ENCODE measurements around the gene ERAL1. TPM values are rescaled to one million over a fixed set of nuclear protein-coding genes. Genes with fewer than 3 reads are reported as not detected.

Gene ERAL1
- total RNA-seq, 2 experiments from 2014 or later, result 72.3 to 76.4 TPM

DNA sequence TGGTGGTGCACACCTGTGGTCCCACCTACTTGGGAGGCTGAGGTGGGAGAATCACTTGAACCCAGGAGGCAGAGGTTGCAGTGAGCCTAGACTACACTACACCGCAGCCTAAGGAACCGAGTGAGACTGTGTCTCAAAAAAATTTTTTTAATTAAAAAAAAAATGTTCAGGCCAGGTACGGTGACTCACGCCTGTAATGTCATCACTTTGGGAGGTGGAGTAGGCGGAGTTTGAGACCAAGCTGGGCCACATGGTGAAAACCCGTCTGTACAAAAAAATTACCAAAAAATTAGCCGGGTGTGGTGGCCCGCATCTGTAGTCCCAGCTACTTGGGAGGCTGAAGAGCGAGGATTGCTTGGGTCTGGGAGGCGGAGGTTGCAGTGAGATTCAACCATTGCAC, 8.6 kb upstream of the ERAL1 start:
- POLR2A ChIA-PET, result no interaction called here
- CTCF ChIA-PET, result interaction anchor here (1.0 kb wide), 1 partner anchor 36 kb away, joined by 3 read pairs; no protein-coding TSS in a partner anchor

DNA sequence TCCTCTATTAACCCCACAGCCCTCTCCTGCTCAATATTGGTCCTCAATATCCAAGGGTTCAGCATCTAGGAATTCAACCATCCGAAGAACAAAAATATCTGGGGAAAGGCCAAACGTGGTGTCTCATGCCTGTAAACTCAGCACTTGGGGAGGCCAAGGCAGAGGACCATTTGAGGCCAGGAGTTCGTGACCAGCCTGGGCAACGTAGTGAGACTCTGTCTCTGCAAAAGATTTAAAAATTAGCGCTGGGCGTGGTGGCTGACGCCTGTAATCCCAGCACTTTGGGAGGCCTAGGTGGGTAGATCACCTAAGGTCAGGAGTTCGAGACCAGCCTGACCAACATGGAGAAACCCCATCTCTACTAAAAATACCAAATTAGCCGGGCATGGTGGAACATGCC, 8.1 kb upstream of the ERAL1 start:
- ChIA-PET POLR2A (interaction anchor here (0.7 kb wide), 1 partner anchor 83 kb away, joined by 3 read pairs; no protein-coding TSS in a partner anchor), CTCF (interaction anchor here (1.0 kb wide), 1 partner anchor 36 kb away, joined by 3 read pairs; no protein-coding TSS in a partner anchor)

DNA sequence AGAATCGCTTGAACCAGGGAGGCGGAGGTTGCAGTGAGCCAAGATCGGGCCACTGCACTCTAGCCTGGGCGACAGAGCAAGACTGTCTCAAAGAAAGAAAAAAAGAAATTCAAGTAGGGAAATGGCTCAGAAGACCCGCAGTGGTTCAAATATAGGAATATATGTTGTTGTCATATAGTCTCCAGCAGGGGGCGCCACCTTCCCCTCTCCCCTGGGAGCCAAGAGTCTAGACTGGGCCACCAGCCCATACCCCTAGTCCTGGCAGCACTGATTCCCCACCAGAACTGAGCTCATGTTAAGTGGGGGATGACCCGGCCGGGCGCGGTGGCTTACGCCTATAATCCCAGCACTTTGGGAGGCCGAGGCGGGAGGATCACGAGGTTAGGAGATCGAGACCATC, 6.1 kb upstream of the ERAL1 start:
- ChIA-PET POLR2A (interaction anchor here (1.0 kb wide), 1 partner anchor 49 kb away, joined by 3 read pairs; the partner anchor contains the start of gene FLOT2), CTCF (interaction anchor here (0.6 to 2.2 kb wide), 28 partner anchors 9 to 202 kb away, joined by 3 to 11 read pairs (median 4); partner anchors contain the start of gene DHRS13)

DNA sequence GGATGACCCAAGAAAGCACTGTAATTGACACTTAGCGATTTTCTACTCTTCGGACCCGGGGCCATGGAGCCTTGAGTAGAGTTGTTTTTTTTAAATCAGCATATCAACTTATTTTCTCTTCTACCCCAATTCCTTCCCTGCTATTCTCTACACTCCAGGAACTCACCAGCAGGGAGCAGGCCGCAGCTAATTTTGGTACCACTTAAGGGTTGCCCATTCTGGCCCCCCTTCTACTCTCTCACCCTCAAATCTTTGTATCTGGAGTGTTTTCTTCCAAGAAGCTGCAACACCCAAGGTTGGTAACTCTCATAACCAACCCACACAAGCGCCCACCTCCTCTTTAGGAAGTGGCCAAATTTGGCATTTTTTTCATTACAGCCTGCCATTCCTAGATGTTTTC, 5.5 kb upstream of the ERAL1 start:
- CTCF ChIA-PET, result interaction anchor here (0.6 to 2.2 kb wide), 28 partner anchors 9 to 122 kb away, joined by 3 to 11 read pairs (median 4); partner anchors contain the start of gene DHRS13
- POLR2A ChIA-PET, result interaction anchor here (1.0 kb wide), 1 partner anchor 48 kb away, joined by 3 read pairs; the partner anchor contains the start of gene FLOT2

DNA sequence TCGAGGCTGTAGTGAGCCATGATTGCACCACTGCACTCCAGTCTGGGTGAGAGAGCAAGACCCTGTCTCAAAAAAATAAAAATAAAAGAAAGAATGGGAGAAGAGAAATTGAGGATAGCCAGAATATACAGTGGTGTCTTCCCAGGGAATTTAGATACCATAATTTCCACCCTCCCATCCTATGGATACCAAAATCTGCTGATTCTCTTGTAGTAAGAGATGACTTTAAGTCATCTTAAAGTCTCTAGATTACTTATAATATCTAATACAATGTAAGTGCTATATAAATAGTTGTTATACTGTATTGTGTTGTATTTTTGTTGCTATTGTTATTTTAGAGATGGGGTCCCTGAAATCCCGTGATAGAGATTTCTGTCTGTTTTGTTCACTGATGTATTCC, 1.5 kb upstream of the ERAL1 start:
- CTCF ChIA-PET, result interaction anchor here (0.7 to 1.7 kb wide), 4 partner anchors 9 to 78 kb away, joined by 3 to 4 read pairs (median 4); no protein-coding TSS in a partner anchor

DNA sequence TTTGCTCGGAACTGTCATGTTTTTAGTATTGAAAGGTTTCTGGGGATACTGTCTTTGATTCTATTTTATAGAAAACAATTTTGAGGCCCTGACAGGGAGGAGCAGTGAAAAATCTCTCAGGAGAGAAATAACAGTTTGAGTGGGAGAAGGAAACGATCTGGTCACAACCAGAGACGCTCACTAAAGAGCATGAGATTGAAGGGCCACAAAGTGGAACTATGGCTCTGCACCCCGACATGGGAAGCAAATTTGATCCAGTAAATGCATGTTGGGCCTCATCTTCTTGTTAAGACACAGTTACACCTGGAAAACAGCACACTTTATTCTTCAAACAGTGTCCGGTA, 492 bp downstream of the ERAL1 start:
- POLR2A ChIA-PET, result interaction anchor here (0.8 kb wide), 2 partner anchors 41 to 130 kb away, joined by 3 to 4 read pairs; no protein-coding TSS in a partner anchor
- CTCF ChIA-PET, result interaction anchor here (0.9 to 1.6 kb wide), 2 partner anchors 13 to 92 kb away, joined by 5 read pairs; partner anchors contain the start of gene FAM222B

More for the DNA sequence above, 1.5 kb upstream of the ERAL1 start:
- POLR2A ChIA-PET, result interaction anchor here (0.6 to 0.7 kb wide), 2 partner anchors 23 to 108 kb away, joined by 4 read pairs; no protein-coding TSS in a partner anchor

DNA sequence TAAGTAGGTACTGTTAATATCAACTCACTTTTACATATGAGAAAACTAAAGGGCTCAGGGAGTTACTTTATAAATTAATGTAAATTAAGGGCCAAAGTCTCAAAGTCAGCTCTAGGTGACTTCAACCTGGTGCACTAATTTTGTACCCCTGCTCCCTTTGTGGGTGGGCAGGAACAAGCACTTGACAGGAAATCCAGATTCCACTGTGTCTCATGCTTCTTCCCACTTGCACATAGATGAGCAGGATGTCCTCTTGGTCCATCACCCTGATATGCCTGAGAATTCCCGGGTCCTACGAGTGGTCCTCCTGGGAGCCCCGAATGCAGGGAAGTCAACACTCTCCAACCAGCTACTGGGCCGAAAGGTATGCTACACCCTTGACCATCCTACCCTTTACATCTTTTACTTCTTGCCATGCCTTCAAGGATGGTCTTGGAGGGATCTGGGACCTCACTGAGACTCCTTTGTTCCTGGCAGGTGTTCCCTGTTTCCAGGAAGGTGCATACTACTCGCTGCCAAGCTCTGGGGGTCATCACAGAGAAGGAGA, 1.3 kb downstream of the ERAL1 start:
- ChIA-PET POLR2A (interaction anchor here (0.6 to 0.8 kb wide), 3 partner anchors 29 to 131 kb away, joined by 3 to 13 read pairs (median 4); no protein-coding TSS in a partner anchor), CTCF (interaction anchor here (0.6 to 1.6 kb wide), 4 partner anchors 14 to 111 kb away, joined by 3 to 5 read pairs (median 4); partner anchors contain the start of gene FAM222B)

DNA sequence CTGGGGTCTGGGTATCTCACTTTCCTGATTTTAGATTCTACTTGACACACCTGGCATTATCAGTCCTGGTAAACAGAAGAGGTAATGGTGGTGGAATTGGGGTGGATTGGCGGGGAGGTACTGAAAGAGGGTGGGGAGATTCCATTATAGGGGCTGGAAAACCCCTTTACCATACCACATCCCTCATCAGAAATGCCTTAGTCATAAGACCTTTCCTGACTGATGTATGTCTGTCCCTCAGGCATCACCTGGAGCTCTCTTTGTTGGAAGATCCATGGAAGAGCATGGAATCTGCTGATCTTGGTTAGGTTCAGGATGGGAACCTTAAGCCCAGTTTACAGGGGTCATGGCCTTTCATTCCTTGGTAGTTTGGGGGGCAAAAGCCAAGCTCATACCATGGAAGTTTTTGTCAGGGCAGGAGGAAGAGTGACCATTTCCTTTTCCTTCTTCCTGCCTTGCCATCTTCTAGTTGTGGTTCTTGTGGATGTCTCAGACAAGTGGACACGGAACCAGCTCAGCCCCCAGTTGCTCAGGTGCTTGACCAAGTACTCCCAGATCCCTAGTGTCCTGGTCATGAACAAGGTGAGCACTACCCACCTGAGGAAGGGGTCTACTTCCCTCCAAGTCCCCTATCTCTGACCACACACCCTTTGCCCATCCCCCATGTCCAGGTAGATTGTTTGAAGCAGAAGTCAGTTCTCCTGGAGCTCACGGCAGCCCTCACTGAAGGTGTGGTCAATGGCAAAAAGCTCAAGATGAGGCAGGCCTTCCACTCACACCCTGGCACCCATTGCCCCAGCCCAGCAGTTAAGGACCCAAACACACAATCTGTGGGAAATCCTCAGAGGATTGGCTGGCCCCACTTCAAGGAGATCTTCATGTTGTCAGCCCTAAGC, 3.3 kb downstream of the ERAL1 start:
- ChIA-PET CTCF (interaction anchor here (0.6 to 2.1 kb wide), 4 partner anchors 9 to 104 kb away, joined by 3 to 8 read pairs (median 5); no protein-coding TSS in a partner anchor), POLR2A (no interaction called here)

DNA sequence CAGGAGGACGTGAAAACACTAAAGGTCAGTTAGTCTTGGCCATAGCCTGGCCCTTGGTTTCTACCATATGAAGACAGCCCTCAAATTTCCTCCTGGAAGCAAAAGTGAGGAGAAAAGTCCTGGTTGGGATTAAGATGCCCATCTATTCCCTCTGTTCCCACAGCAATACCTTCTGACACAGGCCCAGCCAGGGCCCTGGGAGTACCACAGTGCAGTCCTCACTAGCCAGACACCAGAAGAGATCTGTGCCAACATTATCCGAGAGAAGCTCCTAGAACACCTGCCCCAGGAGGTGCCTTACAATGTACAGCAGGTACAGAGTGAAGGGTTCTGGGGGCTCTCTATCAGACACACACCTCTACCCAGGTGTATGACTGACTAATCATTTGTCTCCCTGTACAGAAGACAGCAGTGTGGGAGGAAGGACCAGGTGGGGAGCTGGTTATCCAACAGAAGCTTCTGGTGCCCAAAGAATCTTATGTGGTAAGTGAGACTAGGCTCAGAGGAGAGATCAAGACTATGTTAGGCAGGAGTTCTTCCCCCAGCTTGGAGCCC, 4.1 kb downstream of the ERAL1 start:
- ChIA-PET POLR2A (interaction anchor here (0.5 kb wide), 2 partner anchors 147 to 1493 kb away, joined by 3 to 4 read pairs; partner anchors contain the start of gene PROCA1), CTCF (interaction anchor here (0.6 to 2.1 kb wide), 6 partner anchors 10 to 95 kb away, joined by 3 to 8 read pairs (median 4); partner anchors contain the start of gene DHRS13)

DNA sequence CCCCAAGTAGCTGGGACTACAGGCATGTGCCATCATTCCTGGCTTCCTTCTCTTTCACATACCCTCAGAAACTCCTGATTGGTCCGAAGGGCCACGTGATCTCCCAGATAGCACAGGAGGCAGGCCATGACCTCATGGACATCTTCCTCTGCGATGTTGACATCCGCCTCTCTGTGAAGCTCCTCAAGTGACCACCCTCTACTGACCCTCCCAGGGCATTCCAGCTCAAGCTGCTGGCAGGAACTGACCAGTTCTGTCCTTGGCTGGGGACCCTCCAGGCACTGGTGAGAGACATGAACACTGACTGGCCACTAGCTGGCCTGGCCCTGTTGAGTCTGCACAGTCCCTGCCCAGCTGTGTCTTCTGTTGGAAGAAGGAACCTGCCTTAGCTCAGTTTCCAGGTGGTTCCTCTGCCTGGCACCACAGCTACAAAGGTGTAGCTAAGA, 5.6 kb downstream of the ERAL1 start:
- ChIA-PET POLR2A (no interaction called here), CTCF (interaction anchor here (0.8 to 1.4 kb wide), 3 partner anchors 11 to 97 kb away, joined by 3 to 6 read pairs (median 4); no protein-coding TSS in a partner anchor)

DNA sequence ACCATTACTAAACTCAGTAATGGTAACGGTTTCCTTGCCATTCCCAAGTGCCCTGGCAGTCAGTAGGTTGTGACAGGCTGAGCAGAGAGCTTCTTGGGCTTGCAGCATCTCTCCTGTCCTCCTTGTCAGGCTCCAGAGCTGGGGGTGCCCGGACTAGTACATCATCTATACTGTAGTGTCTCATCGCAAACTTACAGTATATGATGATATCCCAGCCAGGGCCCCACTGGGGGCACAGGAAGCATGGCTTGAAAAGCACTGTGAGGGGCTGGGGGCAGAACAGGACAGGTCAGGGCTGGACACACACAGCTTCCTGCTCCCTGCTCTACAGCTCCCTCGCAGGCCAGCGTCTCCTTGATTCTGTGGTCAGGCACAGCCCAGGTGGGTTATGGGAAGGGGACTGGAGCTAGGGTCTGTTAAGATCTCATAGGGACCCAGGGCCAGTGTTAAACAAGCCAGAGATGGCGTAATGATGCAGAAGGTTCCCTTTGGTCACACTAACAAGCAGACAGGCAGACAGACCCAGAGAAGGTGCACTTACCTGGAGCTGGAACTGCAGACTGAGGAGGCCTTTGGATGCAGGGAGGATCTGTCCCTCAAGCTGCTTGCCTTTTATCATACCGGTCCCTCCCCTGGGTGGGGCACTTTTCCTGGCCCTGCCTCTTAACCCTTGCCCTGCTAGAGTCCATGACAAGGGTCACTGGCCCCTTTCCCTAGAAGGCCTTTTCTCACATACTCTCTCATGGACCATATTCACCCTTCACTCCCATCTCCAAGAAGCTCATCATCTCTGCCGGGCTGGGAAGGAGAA, 6.8 kb downstream of the ERAL1 start:
- ChIA-PET POLR2A (no interaction called here), CTCF (interaction anchor here (0.7 to 1.3 kb wide), 5 partner anchors 12 to 134 kb away, joined by 3 to 5 read pairs (median 3); no protein-coding TSS in a partner anchor)

DNA sequence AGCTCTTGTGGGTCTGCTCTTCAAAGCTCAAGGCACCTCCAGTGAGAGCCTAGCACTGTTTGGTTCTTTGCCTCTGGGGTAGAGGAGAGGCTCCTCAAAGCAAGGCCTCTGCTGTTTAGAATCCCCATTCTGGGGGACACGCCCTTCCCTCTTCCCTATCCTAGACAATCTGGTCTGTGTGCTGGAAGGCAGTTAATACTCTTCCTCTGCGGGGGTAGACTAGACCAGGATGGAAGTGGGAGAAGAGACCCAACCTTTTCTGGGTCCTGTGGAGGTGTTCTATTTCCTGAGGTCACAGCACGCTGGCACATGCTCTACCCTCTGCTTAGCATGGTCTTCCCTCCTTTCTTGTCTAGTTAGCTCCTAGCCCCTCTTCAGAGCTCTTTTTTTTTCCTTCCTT, 7.7 kb downstream of the ERAL1 start:
- CTCF ChIA-PET, result interaction anchor here (0.7 kb wide), 2 partner anchors 9 to 13 kb away, joined by 3 read pairs; no protein-coding TSS in a partner anchor
- POLR2A ChIA-PET, result no interaction called here

DNA sequence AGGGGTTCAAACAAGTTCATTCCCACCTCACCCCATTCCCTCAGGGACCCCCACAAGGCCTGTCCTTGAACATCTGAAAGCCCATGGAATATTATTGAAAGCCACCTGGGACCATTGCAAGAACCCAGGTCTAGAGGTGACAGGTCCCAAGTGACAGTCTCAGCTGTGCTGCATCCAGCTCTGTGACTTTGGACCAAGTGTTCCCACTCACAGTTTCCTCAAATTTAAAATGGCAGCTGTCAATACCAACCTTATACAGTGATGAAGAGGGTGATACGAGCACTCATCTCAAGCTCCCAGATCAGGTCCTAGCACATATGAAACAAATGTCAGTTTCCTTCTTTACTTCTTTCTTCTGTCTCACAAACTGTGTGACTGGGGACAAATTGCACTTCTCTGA, 9.1 kb downstream of the ERAL1 start:
- ChIA-PET POLR2A (no interaction called here), CTCF (interaction anchor here (0.6 to 1.1 kb wide), 2 partner anchors 47 to 60 kb away, joined by 3 to 4 read pairs; no protein-coding TSS in a partner anchor)

DNA sequence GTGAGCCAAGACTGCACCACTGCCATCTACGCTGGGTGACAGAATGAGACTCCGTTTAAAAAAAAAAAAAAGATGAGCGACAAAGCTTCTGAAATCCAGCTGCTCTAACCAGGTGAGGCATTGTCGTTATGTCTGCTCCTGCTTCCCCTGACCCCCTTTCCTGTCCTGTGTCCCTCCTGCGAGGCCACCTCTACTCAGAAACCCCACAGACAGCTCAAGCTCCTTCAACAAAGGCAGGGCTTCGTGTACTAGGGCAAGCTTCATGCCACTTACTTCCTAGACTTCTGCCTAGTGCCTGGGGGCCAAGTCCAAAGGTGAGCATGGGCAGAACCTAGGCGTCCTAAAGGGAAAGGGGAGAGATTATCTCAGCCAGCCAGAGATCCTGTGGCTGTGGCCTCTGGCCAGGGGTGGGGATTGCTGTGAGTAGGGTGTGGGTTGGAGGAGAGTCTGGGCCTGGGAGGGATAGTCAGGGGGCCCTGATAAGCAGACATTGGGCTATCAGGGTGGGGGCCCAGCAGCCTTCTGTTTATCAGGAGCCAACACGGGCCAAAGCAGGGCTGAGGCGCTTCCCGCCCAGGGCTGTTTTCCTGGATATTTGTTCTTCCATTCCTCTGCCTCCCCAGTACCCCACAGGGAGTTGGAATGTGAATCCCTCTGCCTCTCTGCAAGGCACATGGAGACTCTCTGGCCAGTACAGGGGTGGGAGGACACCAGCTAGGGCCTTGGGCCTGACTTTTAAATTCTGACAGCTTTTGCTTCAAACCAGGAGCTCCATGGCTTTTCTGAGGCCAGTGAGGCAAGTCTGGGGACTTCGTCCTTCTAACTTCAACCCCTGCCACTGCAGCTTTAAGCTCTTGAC, 10.4 kb downstream of the ERAL1 start:
- CTCF ChIA-PET, result interaction anchor here (1.7 kb wide), 1 partner anchor 15 kb away, joined by 3 read pairs; no protein-coding TSS in a partner anchor
- POLR2A ChIA-PET, result interaction anchor here (0.6 kb wide), 1 partner anchor 137 kb away, joined by 3 read pairs; the partner anchor contains the start of gene NEK8

DNA sequence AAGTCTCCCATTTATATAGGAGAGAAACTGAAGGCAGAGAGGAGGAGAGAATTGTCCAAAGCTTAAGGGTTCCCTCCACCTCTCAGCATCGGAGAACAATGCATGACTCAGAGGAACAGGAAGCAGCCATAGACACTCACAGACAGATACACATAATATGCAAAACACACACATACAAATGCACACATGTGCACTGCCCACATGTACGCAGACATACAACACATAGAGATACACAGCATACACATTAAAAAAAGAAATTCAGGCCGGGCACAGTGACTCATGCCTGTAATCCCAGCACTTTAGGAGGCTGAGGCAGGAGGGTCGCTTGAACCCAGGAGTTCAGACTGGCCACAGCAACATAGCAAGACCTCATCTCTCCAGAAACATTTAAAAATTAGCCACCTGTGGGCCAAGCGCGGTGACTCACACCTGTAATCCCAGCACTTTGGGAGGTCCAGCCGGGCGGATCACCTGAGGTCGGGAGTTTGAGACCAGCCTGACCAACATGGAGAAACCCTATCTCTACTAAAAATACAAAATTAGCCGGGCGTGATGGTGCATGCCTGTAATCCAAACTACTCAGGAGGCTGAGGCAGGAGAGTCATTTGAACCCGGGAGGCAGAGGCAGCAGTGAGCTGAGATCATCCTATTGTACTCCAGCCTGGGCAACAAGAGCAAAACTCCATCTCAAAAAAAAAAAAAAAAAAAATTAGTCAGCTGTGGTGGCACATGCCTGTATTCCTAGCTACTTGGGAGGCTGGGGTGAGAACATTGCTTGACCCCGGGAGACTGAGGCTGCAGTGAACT, 11.3 kb downstream of the ERAL1 start:
- ChIA-PET CTCF (interaction anchor here (1.3 to 1.7 kb wide), 3 partner anchors 16 to 36 kb away, joined by 3 to 5 read pairs (median 3); no protein-coding TSS in a partner anchor), POLR2A (no interaction called here)

DNA sequence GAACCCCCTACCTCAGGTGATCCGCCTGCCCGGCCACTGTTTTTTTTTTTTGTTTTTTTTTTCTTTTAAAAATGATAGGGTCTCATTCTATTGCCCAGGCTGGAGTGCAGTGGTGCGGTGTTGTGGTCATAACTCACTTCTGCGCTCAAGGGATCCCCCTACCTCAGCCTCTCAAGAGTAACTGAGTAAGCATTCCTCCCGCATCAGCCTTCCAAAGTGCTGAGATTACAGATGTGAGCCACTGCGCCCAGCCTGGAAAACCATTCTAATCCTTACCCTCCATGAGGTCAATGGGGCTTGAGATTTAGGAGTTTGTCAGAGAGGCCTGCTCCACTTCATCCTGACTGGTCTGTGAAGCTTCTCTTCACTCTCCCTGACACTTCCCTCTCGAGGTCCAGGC, 12.5 kb downstream of the ERAL1 start:
- ChIA-PET CTCF (interaction anchor here (1.3 to 1.5 kb wide), 2 partner anchors 19 to 35 kb away, joined by 3 to 5 read pairs; no protein-coding TSS in a partner anchor), POLR2A (no interaction called here)

All from activated CD8-positive, alpha-beta memory T cell treated with anti-CD3 and anti-CD28 coated beads for 36 hours (primary cell).